Activated CD4-positive, alpha-beta T cell treated with anti-CD3 and anti-CD28 coated beads for 24 hours (primary cell): ENCODE data around the gene GP1BB.

ENCODE experiments used
- DNase-seq, 2 donors: peaks; one replicate each; pipeline ENCODE4 v3.0.0-alpha.2; 2020; ENCODE audit warnings: low read depth in 2 of 2

The GP1BB gene

DNA sequence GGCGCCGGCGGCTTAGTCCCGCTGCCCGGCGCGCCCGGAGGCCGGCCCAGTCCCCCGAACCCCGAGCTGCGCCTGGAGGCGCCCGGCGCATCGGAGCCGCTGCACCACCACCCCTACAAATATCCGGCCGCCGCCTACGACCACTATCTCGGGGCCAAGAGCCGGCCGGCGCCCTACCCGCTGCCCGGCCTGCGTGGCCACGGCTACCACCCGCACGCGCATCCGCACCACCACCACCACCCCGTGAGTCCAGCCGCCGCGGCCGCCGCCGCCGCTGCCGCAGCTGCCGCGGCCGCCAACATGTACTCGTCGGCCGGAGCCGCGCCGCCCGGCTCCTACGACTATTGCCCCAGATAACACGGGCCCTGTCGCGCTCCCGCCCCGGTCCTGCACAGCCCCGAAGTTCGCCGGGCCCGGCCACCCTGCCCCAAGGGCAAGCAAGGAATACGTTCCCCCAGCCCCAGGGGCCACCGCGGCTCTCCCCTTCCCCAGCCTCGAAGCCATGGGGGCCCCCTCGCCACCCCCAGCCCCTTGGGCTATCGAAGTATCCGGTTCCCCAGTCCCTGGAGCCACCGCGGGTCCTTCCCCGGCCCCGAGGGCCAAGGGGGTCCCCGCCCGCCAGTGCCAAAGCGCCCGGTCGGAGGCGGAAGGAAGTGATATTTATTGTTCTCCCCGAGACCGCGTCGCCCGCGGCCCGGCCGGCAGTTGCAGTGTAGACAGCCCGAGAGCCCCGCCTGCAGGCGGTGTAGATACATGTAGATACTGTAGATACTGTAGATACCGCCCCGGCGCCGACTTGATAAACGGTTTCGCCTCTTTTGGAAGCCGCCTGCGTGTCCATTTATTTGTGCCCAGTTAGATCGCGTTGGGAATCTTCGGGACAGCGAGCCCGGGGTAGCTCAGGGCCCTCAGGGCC is 43.4 kb downstream of the GP1BB start:
- peak in 1 of 2 donors; percentile 33 for DNase-seq

DNA sequence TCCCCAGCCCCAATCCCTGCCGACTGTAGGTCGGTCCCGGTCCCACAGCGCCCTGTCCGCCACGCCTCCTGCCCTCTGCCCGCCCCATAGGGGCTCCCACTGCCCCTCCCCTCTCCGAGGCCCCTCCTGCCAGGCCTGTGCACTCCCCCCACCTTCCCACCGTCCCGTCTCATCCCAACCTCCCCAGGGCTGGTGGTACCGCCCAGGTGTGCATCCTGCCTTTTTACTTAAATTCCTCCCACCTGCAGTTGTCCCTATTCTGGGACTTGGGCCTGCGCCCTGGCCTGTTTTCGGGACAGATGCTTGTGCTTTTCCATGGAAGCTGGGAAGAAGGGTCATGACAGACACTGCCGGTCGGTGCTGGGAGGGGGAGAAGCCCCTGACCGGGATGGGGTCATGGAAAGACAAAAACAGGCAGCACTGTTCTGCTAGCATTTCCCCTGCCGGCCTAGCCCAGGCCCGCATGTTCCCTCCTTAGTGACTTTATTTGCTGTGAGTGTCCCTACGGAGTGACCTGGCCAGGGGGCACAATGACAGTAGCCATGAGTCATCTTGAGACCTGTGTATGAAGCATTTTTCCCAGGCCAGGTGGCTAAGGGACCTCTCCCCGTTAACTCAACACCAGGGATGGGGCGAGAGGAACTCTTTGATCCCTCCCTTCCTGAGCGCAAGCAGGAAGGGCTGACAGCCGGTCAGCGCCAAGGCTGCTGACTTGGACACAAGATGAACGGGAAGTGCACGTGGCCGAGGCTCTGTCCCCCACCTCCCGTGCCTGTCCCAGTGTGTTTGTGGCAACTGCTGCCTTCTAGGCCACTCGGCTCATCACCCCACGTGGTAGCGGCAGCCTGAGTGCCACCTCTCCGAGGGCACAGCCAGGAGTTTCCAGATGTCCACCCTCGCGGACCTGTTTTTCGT is 44.3 kb downstream of the GP1BB start:
- no peak for DNase-seq

DNA sequence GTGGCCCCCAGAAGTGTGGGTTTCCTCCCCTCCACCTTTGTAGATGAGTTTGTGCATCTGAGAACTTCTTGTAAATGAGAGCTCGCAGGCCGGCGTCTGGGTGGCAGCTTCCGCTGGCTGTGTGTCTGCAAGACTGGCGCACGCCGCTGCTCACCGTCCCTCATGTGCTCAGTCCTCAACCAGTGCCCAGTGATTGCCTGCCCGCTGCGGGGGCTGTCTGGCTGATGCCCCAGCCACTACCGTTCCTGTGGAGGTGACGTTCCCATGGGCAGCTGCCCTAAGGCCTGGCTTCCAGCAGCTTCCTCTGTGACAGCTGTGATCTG is 46.0 kb downstream of the GP1BB start:
- no peak for DNase-seq

DNA sequence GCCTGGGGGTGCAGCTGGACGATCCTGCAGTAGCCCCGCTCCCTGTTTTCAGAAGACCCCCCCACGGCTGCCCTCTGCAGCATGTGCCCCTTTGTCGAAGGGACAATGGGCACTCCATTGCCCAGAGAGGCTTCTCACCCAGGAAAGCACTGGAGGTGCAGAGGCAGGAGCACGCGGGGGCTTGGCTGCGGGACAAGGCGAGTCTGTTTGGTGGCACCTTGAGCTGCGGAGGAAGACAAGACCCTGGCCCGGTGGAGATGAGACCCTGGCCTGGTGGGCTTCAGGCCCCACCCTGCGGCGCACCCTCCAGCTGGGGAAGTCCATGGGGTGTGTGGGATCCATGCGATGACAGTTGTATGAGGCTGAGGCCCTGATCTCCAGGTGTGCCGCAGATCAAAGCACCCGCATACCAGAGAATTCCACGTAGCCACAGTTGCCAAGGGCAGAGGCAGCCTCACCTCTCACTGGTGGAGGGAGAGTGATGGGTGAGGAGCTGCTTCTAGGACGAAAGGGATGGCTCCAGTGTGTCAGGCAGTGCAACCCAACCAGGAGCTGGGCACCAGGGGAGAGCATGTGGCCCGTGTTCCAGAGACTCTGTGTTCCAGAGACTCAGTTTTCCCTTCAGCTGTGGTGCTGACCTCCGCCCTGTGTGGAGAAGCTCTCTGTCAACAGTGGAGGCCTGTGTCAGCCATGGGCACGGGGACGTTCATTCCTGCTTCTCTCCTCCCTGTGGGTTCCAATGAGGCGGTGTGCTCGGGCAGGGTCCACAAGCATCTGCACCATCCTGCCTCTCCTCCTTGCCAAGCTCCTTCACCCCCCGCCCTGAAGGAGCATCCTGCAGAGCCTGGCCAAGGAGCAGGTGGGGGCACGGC is 47.2 kb downstream of the GP1BB start:
- no peak for DNase-seq

DNA sequence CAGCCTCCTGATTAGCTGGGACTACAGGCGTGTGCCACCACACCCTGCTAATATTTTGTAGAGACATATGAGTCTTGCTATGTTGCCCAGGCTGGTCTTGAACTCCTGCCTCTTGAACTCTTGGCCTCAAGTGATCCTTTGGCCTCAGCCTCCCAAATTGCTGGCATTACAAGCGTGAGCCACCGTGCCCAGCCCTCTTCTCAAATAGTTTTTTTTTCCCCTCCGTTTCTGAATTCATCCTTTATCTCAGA is 49.0 kb downstream of the GP1BB start:
- DNase-seq, result no peak

DNA sequence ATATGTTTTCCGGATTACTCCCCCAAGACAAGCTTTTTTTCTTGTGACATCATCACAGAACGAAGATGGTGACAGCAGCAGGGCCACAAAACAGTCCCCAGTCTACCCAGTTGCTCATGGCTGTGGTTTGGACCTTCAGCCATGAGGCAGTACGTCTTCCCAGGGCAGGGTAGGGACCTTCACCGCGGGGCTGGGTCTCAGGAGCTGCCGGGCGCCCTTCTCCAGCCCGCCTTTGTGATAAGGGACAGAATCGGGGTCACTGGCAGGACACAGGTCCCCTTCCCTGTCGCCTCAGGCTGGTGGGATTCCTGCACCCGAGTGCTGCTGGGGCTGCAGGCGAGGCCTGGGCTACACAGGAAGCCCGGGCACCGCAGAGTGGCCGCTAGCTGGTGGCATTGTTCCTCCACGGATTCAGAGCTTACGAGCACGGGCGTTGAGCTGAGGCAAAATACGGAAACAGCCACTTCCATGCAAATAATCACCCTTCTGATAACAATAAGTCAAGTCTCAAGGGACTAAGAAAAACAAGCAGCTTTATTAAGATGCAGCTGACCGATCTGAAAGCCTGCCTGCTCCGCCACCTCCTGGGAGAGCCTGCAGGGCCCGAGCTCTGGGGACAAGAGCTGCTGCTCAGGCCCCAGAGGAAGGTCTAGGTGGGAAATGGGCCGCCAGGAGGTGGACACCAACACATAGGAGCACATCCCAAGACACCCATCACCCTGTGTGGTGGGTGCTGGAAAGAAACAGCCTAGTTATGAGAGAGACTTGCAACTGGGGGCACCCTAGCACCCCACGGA is 49.5 kb downstream of the GP1BB start:
- no peak for DNase-seq

DNA sequence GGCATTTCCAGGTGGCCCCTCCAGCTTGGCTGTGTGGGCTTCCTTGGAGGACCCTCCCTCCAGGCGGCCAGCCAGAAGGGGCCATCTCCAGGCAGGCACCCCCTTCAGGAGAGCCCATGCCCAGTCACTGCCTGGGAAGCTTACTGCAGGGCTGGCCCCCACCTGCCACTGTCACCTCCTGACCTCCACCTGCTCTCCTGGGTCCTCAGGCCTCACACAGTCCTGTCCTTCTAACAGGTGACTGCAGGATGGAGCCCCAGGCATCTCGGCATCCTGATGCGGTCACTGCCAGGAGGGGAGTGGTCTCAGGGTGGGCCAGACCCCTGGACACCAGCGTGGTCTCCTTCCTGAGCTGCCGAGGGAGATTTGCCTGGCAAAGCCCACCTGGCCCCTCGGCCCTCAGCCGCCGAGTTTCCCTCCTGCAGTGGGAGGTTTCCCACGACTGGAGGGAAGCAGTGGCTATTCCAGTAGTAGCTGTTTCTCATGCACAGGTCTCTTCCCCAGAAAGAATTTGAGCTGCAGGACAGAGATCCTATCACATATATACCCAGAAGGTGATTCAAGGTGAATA is 50.2 kb downstream of the GP1BB start:
- no peak for DNase-seq
